K562 (cell line): Measurements from ENCODE around the gene RNF151. TPM values are rescaled to one million over a fixed set of nuclear protein-coding genes. Genes with fewer than 3 reads are reported as not detected.

ENCODE experiments used
- CEBPB ChIP-seq: fragments of 450-650 bp; IDR thresholded peaks from 2 replicates; pipeline ENCODE4 v1.6.1; 2016; ENCODE audit warnings: missing genetic modification characterization, missing compliant biosample characterization
- CREB5 ChIP-seq: fragments of 250-450 bp; sonication (Bioruptor Pico); IDR thresholded peaks from 2 replicates; pipeline ENCODE4 v1.5.0; 2020; ENCODE audit warnings: mild to moderate bottlenecking
- FOXA1 ChIP-seq: fragments of 450-650 bp; IDR thresholded peaks from 2 replicates; pipeline ENCODE4 v1.6.1; 2016; ENCODE audit warnings: mild to moderate bottlenecking, borderline replicate concordance
- FUS ChIP-seq: fragments of 200-400 bp; formaldehyde crosslinking; optimal IDR thresholded peaks from 2 replicates; pipeline ENCODE3; 2017; ENCODE audit warnings: low read depth, low read length
- HMGN3 ChIP-seq: IDR thresholded peaks from 2 replicates; pipeline ENCODE4 v1.6.1; 2011; ENCODE audit warnings: borderline replicate concordance, low read depth, mild to moderate bottlenecking, mixed read lengths, low read length; ENCODE audit not compliant: insufficient read length; ENCODE audit errors: extremely low read depth
- NONO ChIP-seq, 2 experiments: fragments of 200-400 bp in 1 of 2; fragments of 450-650 bp in 1 of 2; formaldehyde crosslinking in 1 of 2; IDR thresholded peaks; 2 replicates each; pipeline ENCODE4 v1.6.1; 2017; ENCODE audit warnings: low read depth in 2 of 2, mild to moderate bottlenecking in 2 of 2, moderate library complexity in 2 of 2, low read length in 1 of 2
- NR2C2 ChIP-seq, 2 experiments: fragments of 200-800 bp in 1 of 2; sonication (Bioruptor generic) in 1 of 2; sonication (generic) in 1 of 2; formaldehyde crosslinking in 1 of 2; IDR thresholded peaks; 2 replicates each; pipeline versions ENCODE4 v1.6.1 to v1.8.0; 2016 to 2022; ENCODE audit warnings: mild to moderate bottlenecking in 1 of 2, missing compliant biosample characterization in 1 of 2, missing genetic modification characterization in 1 of 2, missing genetic modification reagents in 1 of 2
- PHB2 ChIP-seq: fragments of 450-650 bp; IDR thresholded peaks from 2 replicates; pipeline ENCODE4 v1.6.1; 2017; ENCODE audit warnings: low read depth
- RBM34 ChIP-seq: fragments of 200-400 bp; formaldehyde crosslinking; IDR thresholded peaks from 2 replicates; pipeline ENCODE4 v1.6.1; 2018; ENCODE audit warnings: low read length, borderline replicate concordance; ENCODE audit not compliant: insufficient read depth
- RCOR1 ChIP-seq, 2 experiments: IDR thresholded peaks; 2 replicates each; pipeline ENCODE4 v1.6.1; 2012; ENCODE audit warnings: low read depth in 2 of 2, low read length in 2 of 2, borderline replicate concordance in 1 of 2, improper control_type of control experiment in 1 of 2
- THRB ChIP-seq: fragments of 450-650 bp; formaldehyde crosslinking; conservative IDR thresholded peaks from 2 replicates; pipeline ENCODE4 v1.4.0; 2022; ENCODE audit warnings: mild to moderate bottlenecking, missing genetic modification characterization
- XRCC3 ChIP-seq: fragments of 450-650 bp; IDR thresholded peaks from 2 replicates; pipeline ENCODE4 v1.6.1; 2017; ENCODE audit warnings: mild to moderate bottlenecking, moderate library complexity
- ZBTB17 ChIP-seq: fragments of 450-650 bp; formaldehyde crosslinking; IDR thresholded peaks from 2 replicates; pipeline ENCODE4 v1.4.0; 2020; ENCODE audit warnings: mild to moderate bottlenecking
- ZBTB33 ChIP-seq: sonication (generic); formaldehyde crosslinking; IDR thresholded peaks from 2 replicates; pipeline ENCODE4 v1.8.1; 2023; ENCODE audit warnings: mild to moderate bottlenecking, missing genetic modification reagents
- ZFP1 ChIP-seq: fragments of 450-650 bp; formaldehyde crosslinking; IDR thresholded peaks from 2 replicates; pipeline ENCODE4 v1.4.0; 2020; ENCODE audit warnings: mild to moderate bottlenecking, mixed read lengths
- ZNF282 ChIP-seq: sonication (generic); formaldehyde crosslinking; IDR thresholded peaks from 2 replicates; pipeline ENCODE4 v1.8.1; 2023; ENCODE audit warnings: missing genetic modification reagents
- ZNF518B ChIP-seq: fragments of 250-450 bp; sonication (Bioruptor Pico); IDR thresholded peaks from 2 replicates; pipeline ENCODE4 v1.5.0; 2021; ENCODE audit warnings: mild to moderate bottlenecking, moderate library complexity
- ZNF76 ChIP-seq: fragments of 250-450 bp; sonication (Bioruptor Pico); IDR thresholded peaks from 2 replicates; pipeline ENCODE4 v1.4.0; 2020; ENCODE audit warnings: mild to moderate bottlenecking, moderate library complexity, borderline replicate concordance
- ZNF785 ChIP-seq: fragments of 250-450 bp; sonication (Bioruptor Pico); IDR thresholded peaks from 2 replicates; pipeline ENCODE4 v1.4.0; 2020; ENCODE audit warnings: mild to moderate bottlenecking
- polyA plus RNA-seq, 8 experiments: library from polyadenylated mRNA; depleted of rRNA in 4 of 8; stranded (reverse) in 5 of 8; unstranded in 3 of 8; fragments of >200 nt; fragmentation: Nextera tagmentation in 2 of 8; fragmentation: Illumina TruSeq in 1 of 8; extraction: Ambion mirVana in 2 of 8; extraction: Trizol in 1 of 8; gene quantifications; 2 replicates each; pipeline versions ENCODE4 v1.2.1 to v1.2.3, GENCODE V29; 2011 to 2014; ENCODE audit warnings: inconsistent platforms in 1 of 8, missing spikeins in 1 of 8
- total RNA-seq, 7 experiments: library from RNA; depleted of rRNA in 6 of 7; stranded (reverse); fragments of >200 nt in 6 of 7; fragmentation: Illumina TruSeq in 2 of 7; extraction: Trizol in 2 of 7; gene quantifications; 2 replicates each; pipeline versions ENCODE4 v1.2.1 to v1.2.3, GENCODE V29; 2011 to 2021; ENCODE audit warnings: low replicate concordance in 1 of 7

The RNF151 gene
- total and polyA plus RNA-seq, 9 of the 15 experiments (the other 6 are each of a cell fraction or from before 2014, with no cell fraction given): not detected

GRCh38 chr16:2008009-2008526 is 41.4 kb downstream of the RNF151 start (continued):
- TF ChIP-seq NR2C2 (CRISPR knock-in tag; IDR thresholded peaks at IDR 0.05) (no peak), NR2C2 (tag; IDR thresholded peaks at IDR 0.05) (peak; percentile 49; the same call in 1 of the 2 replicates), FOXA1 (no peak), PHB2 (no peak), ZBTB17 (CRISPR knock-in tag) (no peak), ZBTB33 (CRISPR knock-in tag) (no peak), RCOR1 (IDR thresholded peaks at IDR 0.05; ENCODE audit: borderline replicate concordance in 1 of 2, low read depth in 2 of 2, low read length in 2 of 2) (no peak), THRB (no peak), NONO (IDR thresholded peaks at IDR 0.05; ENCODE audit: low read depth in 2 of 2, low read length in 1 of 2) (no peak), ZNF518B (no peak), RBM34 (no peak), ZNF282 (CRISPR knock-in tag) (no peak), XRCC3 (no peak), ZNF785 (CRISPR knock-in tag) (no peak), ZFP1 (CRISPR knock-in tag) (no peak), CREB5 (CRISPR knock-in tag) (no peak), HMGN3 (peak; percentile 12), CEBPB (tag) (peak; percentile 44), ZNF76 (CRISPR knock-in tag) (no peak), FUS (no peak)
